A673 (cell line): Measurements from ENCODE around the gene UST.

Experiments
- CTCF ChIP-seq: fragments of 300-800, 200-600 bp; sonication (generic); conservative IDR thresholded peaks from 2 replicates; pipeline ENCODE4 v1.5.1; 2017; ENCODE audit warnings: low read depth, mild to moderate bottlenecking, antibody characterized with exemption, low read length, moderate library complexity, mixed read lengths
- EZH2 ChIP-seq: fragments of 200-600 bp; sonication (generic); IDR thresholded peaks from 2 replicates; pipeline ENCODE4 v1.6.1; 2017; ENCODE audit warnings: borderline replicate concordance, low read depth, mild to moderate bottlenecking, mixed read lengths, antibody characterized with exemption, low read length; ENCODE audit not compliant: poor library complexity, severe bottlenecking

GRCh38 chr6:149125309-149125708 is 378.5 kb downstream of the UST start:
- TF ChIP-seq CTCF: no peak
- no peak for TF ChIP-seq EZH2
